ENCODE results near the gene BMP3.

The BMP3 gene

DNA sequence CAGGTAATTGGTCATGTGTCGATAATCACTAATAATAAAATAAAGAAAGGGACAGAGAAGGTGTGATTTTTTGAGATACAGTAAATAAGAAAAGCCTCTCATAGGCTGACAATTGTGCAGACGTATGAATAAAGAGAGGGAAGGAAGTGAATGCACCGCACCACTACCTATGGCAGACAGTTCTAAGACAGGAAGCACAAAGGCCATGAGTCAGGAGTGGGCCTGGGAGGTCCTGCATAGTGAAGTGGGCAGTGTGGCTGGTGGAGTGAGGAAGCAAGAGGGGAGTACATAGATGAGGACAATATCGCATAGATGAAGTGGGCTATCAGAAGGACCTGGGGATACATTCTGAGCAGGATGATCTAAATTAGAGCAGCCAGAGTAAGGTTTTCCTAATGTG is 75.6 kb downstream of the BMP3 start:
- no peak for DNase-seq (ENCODE audit: low spot score)
